ENCODE data around the gene FAS.

- TF ChIP-seq, protein P1, sequence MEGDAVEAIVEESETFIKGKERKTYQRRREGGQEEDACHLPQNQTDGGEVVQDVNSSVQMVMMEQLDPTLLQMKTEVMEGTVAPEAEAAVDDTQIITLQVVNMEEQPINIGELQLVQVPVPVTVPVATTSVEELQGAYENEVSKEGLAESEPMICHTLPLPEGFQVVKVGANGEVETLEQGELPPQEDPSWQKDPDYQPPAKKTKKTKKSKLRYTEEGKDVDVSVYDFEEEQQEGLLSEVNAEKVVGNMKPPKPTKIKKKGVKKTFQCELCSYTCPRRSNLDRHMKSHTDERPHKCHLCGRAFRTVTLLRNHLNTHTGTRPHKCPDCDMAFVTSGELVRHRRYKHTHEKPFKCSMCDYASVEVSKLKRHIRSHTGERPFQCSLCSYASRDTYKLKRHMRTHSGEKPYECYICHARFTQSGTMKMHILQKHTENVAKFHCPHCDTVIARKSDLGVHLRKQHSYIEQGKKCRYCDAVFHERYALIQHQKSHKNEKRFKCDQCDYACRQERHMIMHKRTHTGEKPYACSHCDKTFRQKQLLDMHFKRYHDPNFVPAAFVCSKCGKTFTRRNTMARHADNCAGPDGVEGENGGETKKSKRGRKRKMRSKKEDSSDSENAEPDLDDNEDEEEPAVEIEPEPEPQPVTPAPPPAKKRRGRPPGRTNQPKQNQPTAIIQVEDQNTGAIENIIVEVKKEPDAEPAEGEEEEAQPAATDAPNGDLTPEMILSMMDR (IDR thresholded peaks at IDR 0.05 in 2 of 3, conservative IDR thresholded peaks at IDR 0.05 in 1 of 3; ENCODE audit: borderline replicate concordance in 1 of 3, insufficient read depth in 1 of 3, low read depth in 2 of 3, low read length in 2 of 3) = no peak
- TF ChIP-seq POLR2A (IDR thresholded peaks at IDR 0.05; ENCODE audit: borderline replicate concordance, extremely low read depth, insufficient read depth, insufficient read length) = no peak
- TF ChIP-seq REST (IDR thresholded peaks at IDR 0.05; ENCODE audit: low read depth) = no peak
- TF ChIP-seq EZH2 (IDR thresholded peaks at IDR 0.05) = no peak
- no peak for TF ChIP-seq ZFX (IDR thresholded peaks at IDR 0.05)
- TF ChIP-seq TCF7L2 (IDR thresholded peaks at IDR 0.05; ENCODE audit: borderline replicate concordance, extremely low read depth, insufficient read depth, insufficient read length) = no peak
- no peak for TF ChIP-seq EZH2phosphoT487 (IDR thresholded peaks at IDR 0.05; ENCODE audit: borderline replicate concordance)
- TF ChIP-seq ZBTB33 (IDR thresholded peaks at IDR 0.05; ENCODE audit: extremely low read depth, insufficient replicate concordance, low read length) = no peak
- no peak for TF ChIP-seq MAX (IDR thresholded peaks at IDR 0.05)
- no peak for TF ChIP-seq JUND (IDR thresholded peaks at IDR 0.05)
Observed at GRCh38 chr10:88995156-88995876, 4.7 kb downstream of the FAS start.

Measured in HCT116 (cell line).